ENCODE results near the gene FOSL2. TPM values are rescaled to one million over a fixed set of nuclear protein-coding genes. Genes with fewer than 3 reads are reported as not detected.

FOSL2 gene
- total and polyA plus RNA-seq, 4 donors = 23.5 to 97.9 (median 68.5) TPM

GRCh38 chr2:28422908-28423741 is 30.5 kb downstream of the FOSL2 start:
- Histone ChIP-seq H3K27me3 (ENCODE audit: control insufficient read depth in 3 of 3, insufficient read depth in 3 of 3, low read length in 2 of 3) (no peaks in the 10 kb centered on the region), H3K4me1 (ENCODE audit: control insufficient read depth in 5 of 5, insufficient read depth in 5 of 5, low read length in 5 of 5) (peaks cover 0 to 12% (median 8%) of the 10 kb centered on the region in 5 donors), H3K9ac (ENCODE audit: insufficient read depth in 1 of 2, low read length in 2 of 2) (no peak overlapping the region), H3K9me3 (ENCODE audit: control insufficient read depth in 4 of 4, insufficient read depth in 3 of 4, low read length in 3 of 4) (no peaks in the 10 kb centered on the region), H3K4me3 (no peak overlapping the region), H3K36me3 (ENCODE audit: control insufficient read depth in 4 of 4, insufficient read depth in 4 of 4, low read length in 4 of 4) (peaks cover 0 to 1% (median 0%) of the 10 kb centered on the region in 4 donors), H3K27ac (ENCODE audit: low read depth in 1 of 2, low read length in 1 of 2) (peak overlapping the region in 1 of 2 donors; percentile 12)
- DNase-seq (no peak), ATAC-seq (ENCODE audit: insufficient read depth, low FRiP score) (no peak)
- WGBS, 2 donors = 65 to 75% methylated on average over 14 to 17 of the region's 17 CpGs
- TF ChIP-seq, protein P1, sequence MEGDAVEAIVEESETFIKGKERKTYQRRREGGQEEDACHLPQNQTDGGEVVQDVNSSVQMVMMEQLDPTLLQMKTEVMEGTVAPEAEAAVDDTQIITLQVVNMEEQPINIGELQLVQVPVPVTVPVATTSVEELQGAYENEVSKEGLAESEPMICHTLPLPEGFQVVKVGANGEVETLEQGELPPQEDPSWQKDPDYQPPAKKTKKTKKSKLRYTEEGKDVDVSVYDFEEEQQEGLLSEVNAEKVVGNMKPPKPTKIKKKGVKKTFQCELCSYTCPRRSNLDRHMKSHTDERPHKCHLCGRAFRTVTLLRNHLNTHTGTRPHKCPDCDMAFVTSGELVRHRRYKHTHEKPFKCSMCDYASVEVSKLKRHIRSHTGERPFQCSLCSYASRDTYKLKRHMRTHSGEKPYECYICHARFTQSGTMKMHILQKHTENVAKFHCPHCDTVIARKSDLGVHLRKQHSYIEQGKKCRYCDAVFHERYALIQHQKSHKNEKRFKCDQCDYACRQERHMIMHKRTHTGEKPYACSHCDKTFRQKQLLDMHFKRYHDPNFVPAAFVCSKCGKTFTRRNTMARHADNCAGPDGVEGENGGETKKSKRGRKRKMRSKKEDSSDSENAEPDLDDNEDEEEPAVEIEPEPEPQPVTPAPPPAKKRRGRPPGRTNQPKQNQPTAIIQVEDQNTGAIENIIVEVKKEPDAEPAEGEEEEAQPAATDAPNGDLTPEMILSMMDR (IDR thresholded peaks at IDR 0.05; ENCODE audit: control extremely low read depth, extremely low read depth) = no peak

DNA sequence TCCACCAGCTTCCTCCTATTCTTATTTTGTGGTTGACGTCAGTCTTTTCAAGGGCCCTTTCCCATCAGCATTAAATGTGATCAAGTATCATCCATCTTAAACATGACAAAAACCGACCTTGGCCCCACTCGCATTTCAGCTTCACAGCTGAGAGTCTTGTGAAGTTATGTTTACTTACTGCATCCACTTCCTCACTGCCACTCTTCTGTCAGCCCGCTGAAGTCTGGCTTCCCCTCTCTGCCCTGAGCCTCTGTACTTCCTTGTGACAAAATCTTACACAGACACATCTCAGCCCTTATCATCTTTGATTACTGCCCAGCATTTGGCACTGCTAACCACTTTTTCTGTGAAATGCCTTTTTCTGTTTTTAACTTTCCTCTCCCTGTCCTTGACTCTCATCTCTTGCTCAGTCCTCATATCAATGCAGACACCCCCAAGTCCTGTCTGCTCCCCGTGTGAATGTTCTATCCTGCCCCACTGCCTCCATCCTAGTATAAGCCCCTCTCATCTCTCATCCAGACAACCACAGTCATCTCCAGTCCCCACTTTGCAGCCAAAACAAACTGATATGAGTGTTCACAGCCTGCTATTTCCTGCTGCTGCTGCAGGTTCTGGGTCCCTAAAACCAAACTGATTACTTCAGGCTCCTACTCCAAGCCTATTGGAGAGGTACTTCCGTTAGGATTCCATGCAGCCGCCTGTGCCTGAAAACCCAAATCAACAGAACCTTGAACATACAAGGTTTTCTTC is 31.4 kb downstream of the FOSL2 start:
- Histone ChIP-seq H3K36me3 (ENCODE audit: control insufficient read depth in 4 of 4, insufficient read depth in 4 of 4, low read length in 4 of 4) (no peaks in the 10 kb centered on the region), H3K27ac (ENCODE audit: low read depth in 1 of 2, low read length in 1 of 2) (peak overlapping the region in 1 of 2 donors; percentile 28), H3K4me1 (ENCODE audit: control insufficient read depth in 5 of 5, insufficient read depth in 5 of 5, low read length in 5 of 5) (peaks cover 0 to 12% (median 8%) of the 10 kb centered on the region in 5 donors), H3K4me3 (no peak overlapping the region), H3K9ac (ENCODE audit: insufficient read depth in 1 of 2, low read length in 2 of 2) (peak overlapping the region; percentile 12 to 17), H3K27me3 (ENCODE audit: control insufficient read depth in 3 of 3, insufficient read depth in 3 of 3, low read length in 2 of 3) (no peaks in the 10 kb centered on the region), H3K9me3 (ENCODE audit: control insufficient read depth in 4 of 4, insufficient read depth in 3 of 4, low read length in 3 of 4) (no peaks in the 10 kb centered on the region)
- TF ChIP-seq, protein P1 (IDR thresholded peaks at IDR 0.05; ENCODE audit: control extremely low read depth, extremely low read depth) = no peak
- ATAC-seq (ENCODE audit: insufficient read depth, low FRiP score) (peak; percentile 47), DNase-seq (peak in 2 of 3 donors; percentile 29 to 67)
- 8 to 12% methylated on average over 7 of the region's 7 CpGs for WGBS, 2 donors

DNA sequence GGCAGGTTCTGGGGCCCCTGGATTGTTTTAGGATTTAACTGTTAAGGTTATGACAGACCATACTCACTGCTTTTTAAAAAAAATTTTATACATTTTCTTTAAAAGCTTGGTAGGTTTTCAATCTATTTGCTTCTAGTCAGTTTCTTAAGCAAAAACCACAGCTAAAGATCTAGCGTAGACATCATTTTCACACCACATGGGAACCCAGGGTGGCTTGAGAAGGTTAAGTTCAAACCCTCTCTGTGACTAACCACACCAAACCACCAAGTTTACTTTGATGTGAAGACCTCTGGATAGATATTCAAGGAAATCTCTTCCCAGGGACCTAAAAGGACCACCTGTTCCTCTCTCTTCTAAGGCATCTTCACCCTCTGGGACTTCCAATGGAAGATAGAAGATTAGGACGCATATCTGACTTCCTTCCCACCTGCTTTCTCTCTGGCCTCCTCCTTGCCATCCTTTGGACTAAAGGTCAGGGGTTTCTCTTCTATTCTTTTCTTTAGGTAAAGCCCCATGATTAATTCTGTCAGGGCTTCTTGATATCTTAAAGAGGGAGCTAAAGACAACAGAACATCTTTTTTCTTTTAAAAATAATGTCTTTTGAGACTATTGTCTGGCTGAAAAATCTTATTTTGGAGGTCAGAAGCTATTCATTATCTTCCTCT is 32.3 kb downstream of the FOSL2 start:
- H3K27me3 ChIP-seq (ENCODE audit: control insufficient read depth in 3 of 3, insufficient read depth in 3 of 3, low read length in 2 of 3) = no peaks in the 10 kb centered on the region
- TF ChIP-seq, protein P1 (IDR thresholded peaks at IDR 0.05; ENCODE audit: control extremely low read depth, extremely low read depth) = no peak
- peaks cover 0 to 12% (median 8%) of the 10 kb centered on the region in 5 donors for H3K4me1 ChIP-seq (ENCODE audit: control insufficient read depth in 5 of 5, insufficient read depth in 5 of 5, low read length in 5 of 5)
- H3K27ac ChIP-seq (ENCODE audit: low read depth in 1 of 2, low read length in 1 of 2) = no peak overlapping the region
- DNase-seq (no peak), ATAC-seq (ENCODE audit: insufficient read depth, low FRiP score) (no peak)
- no peaks in the 10 kb centered on the region for H3K36me3 ChIP-seq (ENCODE audit: control insufficient read depth in 4 of 4, insufficient read depth in 4 of 4, low read length in 4 of 4)
- no peak overlapping the region for H3K9ac ChIP-seq (ENCODE audit: insufficient read depth in 1 of 2, low read length in 2 of 2)
- 76 to 80% methylated on average over 2 of the region's 2 CpGs for WGBS, 2 donors
- H3K9me3 ChIP-seq (ENCODE audit: control insufficient read depth in 4 of 4, insufficient read depth in 3 of 4, low read length in 3 of 4) = no peaks in the 10 kb centered on the region
- no peak overlapping the region for H3K4me3 ChIP-seq
